Brain pericyte (primary cell): Measurements from ENCODE around the gene EHBP1L1.
"Not testable (repeated sequence)": the region's sequence is repeated elsewhere in the genome, so short reads cannot be mapped to it uniquely, and the experiment has no call there.

ENCODE experiments used
- DNase-seq: peaks from one replicate; pipeline ENCODE4 v3.0.0-alpha.2; 2012; ENCODE audit warnings: low read depth, low spot score

EHBP1L1 gene

DNA sequence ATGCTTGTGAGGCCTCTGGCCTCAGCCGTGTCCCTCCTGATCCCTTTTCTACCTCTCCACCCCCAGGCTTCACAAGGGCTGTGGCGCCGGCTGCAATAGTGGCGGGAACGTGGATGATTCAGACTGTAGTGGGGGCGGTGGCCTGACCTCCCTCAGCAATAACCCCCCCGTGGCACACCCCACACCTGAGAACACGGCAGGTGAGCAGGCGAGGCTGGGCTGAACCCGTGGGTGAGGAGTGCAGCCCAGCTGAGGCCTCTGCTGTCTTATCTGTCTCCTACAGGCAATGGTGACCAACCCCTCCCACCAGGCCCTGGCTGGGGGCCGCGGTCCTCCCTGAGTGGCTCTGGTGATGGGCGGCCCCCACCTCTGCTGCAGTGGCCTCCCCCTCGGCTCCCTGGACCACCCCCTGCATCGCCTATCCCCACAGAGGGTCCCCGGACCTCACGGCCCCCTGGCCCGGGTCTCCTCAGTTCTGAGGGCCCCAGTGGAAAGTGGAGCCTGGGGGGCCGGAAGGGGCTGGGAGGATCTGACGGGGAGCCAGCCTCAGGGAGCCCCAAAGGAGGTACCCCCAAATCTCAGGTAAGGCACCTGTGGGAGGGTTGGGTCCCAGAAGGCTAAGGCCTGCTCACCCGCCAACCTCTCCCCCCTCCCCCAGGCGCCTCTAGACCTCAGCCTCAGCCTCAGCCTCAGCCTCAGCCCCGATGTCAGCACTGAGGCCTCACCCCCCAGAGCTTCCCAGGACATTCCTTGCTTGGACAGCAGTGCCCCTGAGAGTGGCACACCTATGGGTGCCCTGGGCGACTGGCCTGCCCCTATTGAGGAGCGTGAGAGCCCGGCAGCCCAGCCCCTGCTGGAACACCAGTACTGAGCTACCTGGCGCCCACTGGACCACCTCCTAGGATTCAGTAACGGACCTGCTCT lies 60.5 kb downstream of the EHBP1L1 start:
- DNase-seq: no peak

DNA sequence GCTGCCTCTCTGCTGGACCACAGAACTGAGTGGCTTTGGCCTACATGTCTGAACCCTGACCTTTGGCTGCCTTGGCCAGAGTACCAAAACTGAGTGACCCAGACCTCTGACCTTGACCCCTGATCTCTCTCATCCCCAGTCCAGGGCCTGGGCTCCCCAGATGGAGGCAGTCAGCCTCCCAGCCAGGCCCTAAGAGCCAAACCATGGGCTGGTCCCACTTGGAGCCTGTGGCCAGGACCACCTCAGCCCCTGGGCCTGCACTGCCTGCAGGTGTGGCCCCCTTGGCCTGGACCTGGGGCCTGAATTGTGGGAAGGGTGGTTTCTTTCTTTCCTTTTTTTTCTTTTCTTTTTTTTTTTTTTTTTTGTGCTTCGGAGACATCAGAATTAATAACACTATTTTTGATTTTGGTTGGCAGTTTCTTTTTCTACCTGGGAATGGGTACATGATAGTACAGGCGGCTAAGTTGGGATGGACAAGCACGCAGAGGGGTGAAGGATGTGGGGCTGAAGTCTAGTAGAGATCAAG lies 61.2 kb downstream of the EHBP1L1 start:
- DNase-seq: no peak

DNA sequence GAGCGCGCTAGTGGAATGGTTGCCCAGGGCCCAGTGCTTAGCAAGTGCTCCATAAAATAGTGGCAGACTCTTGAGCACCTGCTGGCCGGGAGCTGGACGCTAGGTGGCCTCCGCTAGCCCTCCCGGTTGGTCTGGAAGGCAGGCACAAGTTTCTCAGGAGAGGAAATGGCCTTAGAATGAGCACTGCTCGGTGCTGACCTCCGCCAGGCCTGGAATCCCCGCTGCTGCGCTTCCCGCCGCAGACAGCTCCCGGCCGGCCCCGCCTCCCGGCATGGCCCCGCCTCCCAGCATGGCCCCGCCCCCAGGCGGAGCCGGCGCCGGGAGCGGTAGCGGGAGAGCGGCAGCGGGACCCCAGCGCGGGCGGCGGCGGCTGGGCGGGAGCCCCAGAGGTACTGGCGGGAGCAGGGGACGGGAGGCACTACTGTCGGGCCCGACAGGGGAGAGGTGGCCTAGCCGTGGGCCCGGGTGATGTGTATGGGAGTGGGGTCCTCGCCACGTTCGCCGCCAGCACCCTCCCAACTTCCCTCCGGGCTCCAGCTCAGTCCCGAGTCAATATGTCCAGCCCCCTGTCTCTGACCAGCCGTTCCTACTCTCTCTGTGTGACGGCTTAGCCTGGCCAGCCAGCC lies 62.1 kb downstream of the EHBP1L1 start, which contains the start of gene SIPA1:
Gene SIPA1, plus strand, starts transcription at position 308 of the 626 bp plus-strand sequence. CDS start 2,821 bp downstream, outside the sequence.
- DNase-seq: peak; percentile 81

DNA sequence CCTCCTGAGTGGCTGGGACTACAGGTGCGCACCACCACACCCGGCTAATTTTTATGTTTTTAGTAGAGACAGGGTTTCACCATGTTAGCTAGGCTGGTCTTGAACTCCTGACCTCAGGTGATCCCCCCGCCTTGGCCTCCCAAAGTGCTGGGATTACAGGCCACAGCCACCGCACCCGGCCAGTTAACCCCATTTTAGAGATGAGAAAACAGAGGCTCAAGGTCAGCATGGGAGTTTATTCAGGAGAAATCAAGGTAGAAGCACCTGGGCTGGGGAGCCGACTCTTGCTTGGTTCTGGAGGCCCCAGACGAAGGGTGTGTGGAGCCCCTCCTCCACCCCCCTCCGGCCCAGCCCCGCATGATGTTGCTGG lies 63.4 kb downstream of the EHBP1L1 start:
- not testable (repeated sequence) for DNase-seq

DNA sequence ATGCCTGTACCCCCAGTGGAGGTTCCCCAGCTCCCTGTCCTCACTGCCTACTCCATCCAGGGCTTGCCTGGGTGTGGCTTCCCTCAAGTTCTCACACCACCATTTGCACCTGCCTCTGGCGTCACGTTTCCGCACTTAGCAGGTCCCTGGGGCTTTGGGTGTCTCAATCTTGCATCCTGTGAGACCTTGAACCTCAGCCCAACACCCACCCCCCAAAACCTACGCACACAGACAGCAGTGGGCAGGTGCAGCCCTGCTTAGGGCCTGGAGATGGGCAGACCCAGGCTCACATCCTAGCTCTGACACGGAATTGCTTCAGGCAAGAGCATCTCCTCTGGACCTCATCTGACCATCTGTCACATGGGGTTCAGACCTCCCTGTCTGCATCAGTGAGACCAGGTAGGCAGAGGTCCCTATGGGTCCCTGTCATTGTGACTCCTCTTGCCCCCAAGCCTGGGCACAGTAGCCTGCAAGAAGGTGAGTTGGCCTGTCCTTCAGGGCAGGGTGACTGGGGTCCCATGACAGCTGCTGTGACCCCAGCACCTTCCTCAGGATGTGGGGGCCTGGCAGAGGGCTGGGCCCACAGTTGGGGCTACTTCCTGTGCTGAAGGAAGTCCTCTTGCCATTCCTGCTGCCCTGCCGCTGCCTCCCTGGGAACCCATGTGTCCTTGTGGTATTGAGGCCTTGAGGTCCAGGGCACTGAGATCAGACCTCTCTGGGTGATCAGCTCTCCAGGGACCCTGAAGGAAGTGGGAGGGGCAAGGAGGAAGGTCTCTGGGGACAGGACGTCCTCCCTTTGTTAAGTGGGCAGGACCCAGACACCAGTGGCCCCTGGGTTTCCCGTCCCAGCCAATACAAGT lies 64.0 kb downstream of the EHBP1L1 start:
- no peak for DNase-seq

DNA sequence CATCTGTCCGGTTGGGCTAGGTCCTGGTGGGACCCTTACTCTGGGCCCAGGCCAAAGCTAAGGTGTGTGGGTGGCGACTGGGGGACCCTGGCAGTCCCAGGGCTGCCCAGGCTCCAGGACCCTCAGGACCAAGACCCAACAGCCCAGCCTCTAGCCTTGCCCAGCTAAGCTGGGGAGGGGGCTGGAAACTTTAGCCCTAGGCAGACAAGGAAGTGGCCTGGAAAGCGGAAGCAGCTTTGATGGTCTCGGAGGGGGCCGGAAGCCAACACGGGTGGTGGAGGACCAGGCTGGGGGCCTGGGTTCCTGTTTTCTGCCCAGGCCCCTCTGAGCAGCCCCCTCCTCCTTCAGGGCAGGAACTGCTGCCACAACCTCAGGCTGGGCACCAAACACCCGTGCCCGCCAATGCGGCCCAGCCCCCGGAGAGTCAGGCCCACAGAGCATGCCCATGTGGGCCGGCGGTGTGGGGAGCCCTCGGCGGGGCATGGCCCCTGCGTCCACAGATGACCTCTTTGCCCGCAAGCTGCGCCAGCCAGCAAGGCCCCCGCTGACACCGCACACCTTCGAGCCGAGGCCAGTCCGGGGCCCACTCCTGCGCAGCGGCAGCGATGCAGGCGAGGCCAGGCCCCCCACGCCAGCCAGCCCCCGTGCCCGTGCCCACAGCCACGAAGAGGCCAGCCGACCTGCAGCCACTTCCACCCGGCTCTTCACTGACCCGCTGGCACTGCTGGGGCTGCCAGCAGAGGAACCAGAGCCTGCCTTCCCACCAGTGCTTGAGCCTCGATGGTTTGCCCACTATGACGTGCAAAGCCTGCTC lies 64.8 kb downstream of the EHBP1L1 start:
- DNase-seq: no peak

DNA sequence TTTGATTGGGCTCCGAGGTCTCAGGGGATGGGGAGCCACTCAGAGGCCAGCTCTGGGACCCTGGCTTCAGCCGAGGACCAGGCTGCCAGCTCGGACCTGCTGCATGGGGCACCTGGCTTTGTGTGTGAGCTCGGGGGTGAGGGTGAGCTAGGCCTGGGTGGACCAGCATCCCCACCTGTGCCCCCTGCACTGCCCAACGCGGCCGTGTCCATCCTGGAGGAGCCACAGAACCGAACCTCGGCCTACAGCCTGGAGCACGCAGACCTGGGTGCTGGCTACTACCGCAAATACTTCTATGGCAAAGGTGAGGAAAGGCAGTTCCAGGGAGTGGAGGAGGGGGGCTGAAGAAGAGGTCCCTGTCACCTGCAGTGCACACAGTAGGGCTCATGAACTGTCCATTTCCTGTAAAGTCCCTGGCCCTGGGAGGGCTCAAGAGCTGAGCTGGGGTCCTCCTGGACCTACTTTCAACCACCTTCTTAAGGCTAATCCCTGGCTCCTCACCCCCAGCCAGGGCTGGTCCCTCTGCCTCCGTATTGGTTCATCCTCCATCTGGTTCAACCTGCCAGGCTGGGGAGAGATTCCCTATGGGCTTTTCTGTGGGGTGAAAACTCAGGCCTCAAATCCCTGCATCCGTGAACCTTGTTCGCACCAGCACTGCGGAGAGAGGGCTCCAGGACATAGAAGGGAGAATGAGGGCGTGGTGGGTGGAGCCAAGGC lies 65.6 kb downstream of the EHBP1L1 start:
- DNase-seq: no peak
